ENCODE results near the gene SRSF12. TPM values are rescaled to one million over a fixed set of nuclear protein-coding genes. Genes with fewer than 3 reads are reported as not detected.
"Not testable (repeated sequence)": the region's sequence is repeated elsewhere in the genome, so short reads cannot be mapped to it uniquely, and the experiment has no call there.

SRSF12 gene
- total RNA-seq, 1 donor from 2014 or later, result 2.6 TPM

- Histone ChIP-seq H3K4me3 (ENCODE audit: low read length in 3 of 3) (no peak overlapping the region), H3K36me3 (ENCODE audit: control insufficient read depth in 3 of 3, insufficient read depth in 3 of 3, low read length in 3 of 3) (no peaks in the 10 kb centered on the region), H3K4me1 (ENCODE audit: control insufficient read depth in 3 of 3, insufficient read depth in 3 of 3, low read length in 3 of 3) (no peaks in the 10 kb centered on the region), H3K27ac (ENCODE audit: low read depth, low read length) (no peak overlapping the region), H3K27me3 (ENCODE audit: control insufficient read depth in 3 of 3, insufficient read depth in 3 of 3, low read length in 3 of 3) (no peaks in the 10 kb centered on the region), H3K9me3 (ENCODE audit: control insufficient read depth in 3 of 3, low read length in 3 of 3) (no peaks in the 10 kb centered on the region), H3K9ac (ENCODE audit: low read depth in 1 of 3, low read length in 3 of 3) (no peak overlapping the region)
Measured at GRCh38 chr6:89073014-89073620, 44.8 kb downstream of the SRSF12 start.

GRCh38 chr6:89071036-89071435, 46.8 kb downstream of the SRSF12 start:
- Histone ChIP-seq H3K36me3 (ENCODE audit: control insufficient read depth in 3 of 3, insufficient read depth in 3 of 3, low read length in 3 of 3) (no peaks in the 10 kb centered on the region), H3K4me1 (ENCODE audit: control insufficient read depth in 3 of 3, insufficient read depth in 3 of 3, low read length in 3 of 3) (no peaks in the 10 kb centered on the region)

GRCh38 chr6:89069536-89070163, 48.2 kb downstream of the SRSF12 start:
- H3K9me3 ChIP-seq (ENCODE audit: control insufficient read depth in 3 of 3, low read length in 3 of 3), result no peaks in the 10 kb centered on the region
- H3K4me1 ChIP-seq (ENCODE audit: control insufficient read depth in 3 of 3, insufficient read depth in 3 of 3, low read length in 3 of 3), result no peaks in the 10 kb centered on the region
- H3K27ac ChIP-seq (ENCODE audit: low read depth, low read length), result no peak overlapping the region

More at GRCh38 chr6:89071036-89071435, 46.8 kb downstream of the SRSF12 start:
- H3K9ac ChIP-seq (ENCODE audit: low read depth in 1 of 3, low read length in 3 of 3), result no peak overlapping the region
- no peaks in the 10 kb centered on the region for H3K9me3 ChIP-seq (ENCODE audit: control insufficient read depth in 3 of 3, low read length in 3 of 3)
- no peak overlapping the region for H3K27ac ChIP-seq (ENCODE audit: low read depth, low read length)
- H3K27me3 ChIP-seq (ENCODE audit: control insufficient read depth in 3 of 3, insufficient read depth in 3 of 3, low read length in 3 of 3), result no peaks in the 10 kb centered on the region
- H3K4me3 ChIP-seq (ENCODE audit: low read length in 3 of 3), result no peak overlapping the region

GRCh38 chr6:89068695-89069094, 49.2 kb downstream of the SRSF12 start:
- no peaks in the 10 kb centered on the region for H3K27me3 ChIP-seq (ENCODE audit: control insufficient read depth in 3 of 3, insufficient read depth in 3 of 3, low read length in 3 of 3)
- no peak overlapping the region for H3K4me3 ChIP-seq (ENCODE audit: low read length in 3 of 3)
- H3K4me1 ChIP-seq (ENCODE audit: control insufficient read depth in 3 of 3, insufficient read depth in 3 of 3, low read length in 3 of 3), result no peaks in the 10 kb centered on the region
- H3K9me3 ChIP-seq (ENCODE audit: control insufficient read depth in 3 of 3, low read length in 3 of 3), result no peaks in the 10 kb centered on the region
- H3K9ac ChIP-seq (ENCODE audit: low read depth in 1 of 3, low read length in 3 of 3), result no peak overlapping the region
- H3K36me3 ChIP-seq (ENCODE audit: control insufficient read depth in 3 of 3, insufficient read depth in 3 of 3, low read length in 3 of 3), result no peaks in the 10 kb centered on the region
- no peak overlapping the region for H3K27ac ChIP-seq (ENCODE audit: low read depth, low read length)

More at GRCh38 chr6:89069536-89070163, 48.2 kb downstream of the SRSF12 start:
- Histone ChIP-seq H3K36me3 (ENCODE audit: control insufficient read depth in 3 of 3, insufficient read depth in 3 of 3, low read length in 3 of 3) (no peaks in the 10 kb centered on the region), H3K4me3 (ENCODE audit: low read length in 3 of 3) (no peak overlapping the region), H3K9ac (ENCODE audit: low read depth in 1 of 3, low read length in 3 of 3) (no peak overlapping the region), H3K27me3 (ENCODE audit: control insufficient read depth in 3 of 3, insufficient read depth in 3 of 3, low read length in 3 of 3) (no peaks in the 10 kb centered on the region)

GRCh38 chr6:89067796-89068195, 50.1 kb downstream of the SRSF12 start:
- Histone ChIP-seq H3K27ac (ENCODE audit: low read depth, low read length) (no peak overlapping the region), H3K4me1 (ENCODE audit: control insufficient read depth in 3 of 3, insufficient read depth in 3 of 3, low read length in 3 of 3) (no peaks in the 10 kb centered on the region), H3K27me3 (ENCODE audit: control insufficient read depth in 3 of 3, insufficient read depth in 3 of 3, low read length in 3 of 3) (no peaks in the 10 kb centered on the region), H3K36me3 (ENCODE audit: control insufficient read depth in 3 of 3, insufficient read depth in 3 of 3, low read length in 3 of 3) (no peaks in the 10 kb centered on the region), H3K4me3 (ENCODE audit: low read length in 3 of 3) (no peak overlapping the region), H3K9ac (ENCODE audit: low read depth in 1 of 3, low read length in 3 of 3) (no peak overlapping the region), H3K9me3 (ENCODE audit: control insufficient read depth in 3 of 3, low read length in 3 of 3) (no peaks in the 10 kb centered on the region)

GRCh38 chr6:89066940-89067646, 50.8 kb downstream of the SRSF12 start:
- H3K9ac ChIP-seq (ENCODE audit: low read depth in 1 of 3, low read length in 3 of 3), result no peak overlapping the region
- H3K27ac ChIP-seq (ENCODE audit: low read depth, low read length), result no peak overlapping the region
- no peaks in the 10 kb centered on the region for H3K36me3 ChIP-seq (ENCODE audit: control insufficient read depth in 3 of 3, insufficient read depth in 3 of 3, low read length in 3 of 3)
- H3K4me1 ChIP-seq (ENCODE audit: control insufficient read depth in 3 of 3, insufficient read depth in 3 of 3, low read length in 3 of 3), result no peaks in the 10 kb centered on the region
- no peaks in the 10 kb centered on the region for H3K9me3 ChIP-seq (ENCODE audit: control insufficient read depth in 3 of 3, low read length in 3 of 3)
- H3K27me3 ChIP-seq (ENCODE audit: control insufficient read depth in 3 of 3, insufficient read depth in 3 of 3, low read length in 3 of 3), result no peaks in the 10 kb centered on the region
- no peak overlapping the region for H3K4me3 ChIP-seq (ENCODE audit: low read length in 3 of 3)

- H3K27ac ChIP-seq (ENCODE audit: low read depth, low read length); H3K9me3 ChIP-seq (ENCODE audit: control insufficient read depth in 3 of 3, low read length in 3 of 3); H3K36me3 ChIP-seq (ENCODE audit: control insufficient read depth in 3 of 3, insufficient read depth in 3 of 3, low read length in 3 of 3); H3K4me3 ChIP-seq (ENCODE audit: low read length in 3 of 3); H3K9ac ChIP-seq (ENCODE audit: low read depth in 1 of 3, low read length in 3 of 3); H3K27me3 ChIP-seq (ENCODE audit: control insufficient read depth in 3 of 3, insufficient read depth in 3 of 3, low read length in 3 of 3); H3K4me1 ChIP-seq (ENCODE audit: control insufficient read depth in 3 of 3, insufficient read depth in 3 of 3, low read length in 3 of 3): not testable (repeated sequence)
Measured at GRCh38 chr6:89066121-89066520, 51.8 kb downstream of the SRSF12 start.

- not testable (repeated sequence) for H3K27me3 ChIP-seq (ENCODE audit: control insufficient read depth in 3 of 3, insufficient read depth in 3 of 3, low read length in 3 of 3); H3K27ac ChIP-seq (ENCODE audit: low read depth, low read length); H3K36me3 ChIP-seq (ENCODE audit: control insufficient read depth in 3 of 3, insufficient read depth in 3 of 3, low read length in 3 of 3); H3K4me3 ChIP-seq (ENCODE audit: low read length in 3 of 3); H3K4me1 ChIP-seq (ENCODE audit: control insufficient read depth in 3 of 3, insufficient read depth in 3 of 3, low read length in 3 of 3); H3K9ac ChIP-seq (ENCODE audit: low read depth in 1 of 3, low read length in 3 of 3); H3K9me3 ChIP-seq (ENCODE audit: control insufficient read depth in 3 of 3, low read length in 3 of 3)
Measured at GRCh38 chr6:89064931-89065330, 52.9 kb downstream of the SRSF12 start.

- Histone ChIP-seq H3K27ac (ENCODE audit: low read depth, low read length) (no peak overlapping the region), H3K4me3 (ENCODE audit: low read length in 3 of 3) (no peak overlapping the region), H3K9me3 (ENCODE audit: control insufficient read depth in 3 of 3, low read length in 3 of 3) (no peaks in the 10 kb centered on the region), H3K36me3 (ENCODE audit: control insufficient read depth in 3 of 3, insufficient read depth in 3 of 3, low read length in 3 of 3) (no peaks in the 10 kb centered on the region), H3K9ac (ENCODE audit: low read depth in 1 of 3, low read length in 3 of 3) (no peak overlapping the region), H3K27me3 (ENCODE audit: control insufficient read depth in 3 of 3, insufficient read depth in 3 of 3, low read length in 3 of 3) (no peaks in the 10 kb centered on the region), H3K4me1 (ENCODE audit: control insufficient read depth in 3 of 3, insufficient read depth in 3 of 3, low read length in 3 of 3) (no peaks in the 10 kb centered on the region)
Measured at GRCh38 chr6:89063881-89064280, 54.0 kb downstream of the SRSF12 start.

GRCh38 chr6:89059227-89059626, 58.6 kb downstream of the SRSF12 start:
- no peaks in the 10 kb centered on the region for H3K4me1 ChIP-seq (ENCODE audit: control insufficient read depth in 3 of 3, insufficient read depth in 3 of 3, low read length in 3 of 3)
- H3K27ac ChIP-seq (ENCODE audit: low read depth, low read length), result no peak overlapping the region
- H3K4me3 ChIP-seq (ENCODE audit: low read length in 3 of 3), result no peak overlapping the region
- no peaks in the 10 kb centered on the region for H3K9me3 ChIP-seq (ENCODE audit: control insufficient read depth in 3 of 3, low read length in 3 of 3)
- H3K27me3 ChIP-seq (ENCODE audit: control insufficient read depth in 3 of 3, insufficient read depth in 3 of 3, low read length in 3 of 3), result no peaks in the 10 kb centered on the region
- H3K9ac ChIP-seq (ENCODE audit: low read depth in 1 of 3, low read length in 3 of 3), result no peak overlapping the region
- H3K36me3 ChIP-seq (ENCODE audit: control insufficient read depth in 3 of 3, insufficient read depth in 3 of 3, low read length in 3 of 3), result no peaks in the 10 kb centered on the region
